BE2C (cell line): ENCODE results near the gene MAST2.

Experiments used
- DNase-seq: peaks from one replicate; pipeline ENCODE4 v3.0.0-alpha.2; 2020
- H3K27me3 ChIP-seq: fragments of 250-450 bp; sonication (Bioruptor Pico); 2 replicates; pipeline ENCODE4 v1.5.1; 2020; ENCODE audit warnings: mild to moderate bottlenecking
- H3K36me3 ChIP-seq: fragments of 250-450 bp; sonication (Bioruptor Pico); 2 replicates; pipeline ENCODE4 v1.5.1; 2020; ENCODE audit warnings: mild to moderate bottlenecking
- H3K4me1 ChIP-seq: fragments of 250-450 bp; sonication (Bioruptor Pico); 2 replicates; pipeline ENCODE4 v1.5.1; 2020
- H3K4me3 ChIP-seq: 2 replicates; pipeline ENCODE4 v1.5.1; 2011; ENCODE audit warnings: low read depth, low read length
- H3K9me3 ChIP-seq: fragments of 250-450 bp; sonication (Bioruptor Pico); 2 replicates; pipeline ENCODE4 v1.5.1; 2020
- TF ChIP-seq, protein P1 (sequence below): IDR thresholded peaks from 2 replicates; pipeline ENCODE4 v1.5.1; 2012; ENCODE audit warnings: mild to moderate bottlenecking, low read depth, low read length

Gene MAST2

DNA sequence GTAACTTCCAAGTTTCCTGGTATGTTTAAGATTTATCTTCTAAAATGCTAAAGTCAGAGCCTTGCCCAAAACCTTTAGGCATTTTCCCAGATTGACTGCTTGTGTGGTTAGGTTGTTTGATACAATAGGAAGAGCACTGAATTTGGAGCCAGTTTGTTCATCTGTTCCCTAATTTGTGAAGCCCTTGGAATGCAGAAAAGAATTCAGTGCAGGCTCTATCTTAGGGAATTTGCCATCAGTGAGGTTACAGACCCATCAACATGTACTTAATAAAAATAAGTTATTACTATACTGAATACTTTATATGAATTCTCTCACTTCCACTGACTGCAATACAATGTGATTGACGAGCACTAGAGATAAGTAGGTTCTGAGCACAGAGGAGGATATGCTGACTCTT is 208.8 kb downstream of the MAST2 start:
- Histone ChIP-seq H3K27me3 (no peaks in the 10 kb centered on the region), H3K9me3 (no peaks in the 10 kb centered on the region), H3K36me3 (no peaks in the 10 kb centered on the region), H3K4me3 (no peak overlapping the region), H3K4me1 (no peaks in the 10 kb centered on the region)
- TF ChIP-seq, protein P1, sequence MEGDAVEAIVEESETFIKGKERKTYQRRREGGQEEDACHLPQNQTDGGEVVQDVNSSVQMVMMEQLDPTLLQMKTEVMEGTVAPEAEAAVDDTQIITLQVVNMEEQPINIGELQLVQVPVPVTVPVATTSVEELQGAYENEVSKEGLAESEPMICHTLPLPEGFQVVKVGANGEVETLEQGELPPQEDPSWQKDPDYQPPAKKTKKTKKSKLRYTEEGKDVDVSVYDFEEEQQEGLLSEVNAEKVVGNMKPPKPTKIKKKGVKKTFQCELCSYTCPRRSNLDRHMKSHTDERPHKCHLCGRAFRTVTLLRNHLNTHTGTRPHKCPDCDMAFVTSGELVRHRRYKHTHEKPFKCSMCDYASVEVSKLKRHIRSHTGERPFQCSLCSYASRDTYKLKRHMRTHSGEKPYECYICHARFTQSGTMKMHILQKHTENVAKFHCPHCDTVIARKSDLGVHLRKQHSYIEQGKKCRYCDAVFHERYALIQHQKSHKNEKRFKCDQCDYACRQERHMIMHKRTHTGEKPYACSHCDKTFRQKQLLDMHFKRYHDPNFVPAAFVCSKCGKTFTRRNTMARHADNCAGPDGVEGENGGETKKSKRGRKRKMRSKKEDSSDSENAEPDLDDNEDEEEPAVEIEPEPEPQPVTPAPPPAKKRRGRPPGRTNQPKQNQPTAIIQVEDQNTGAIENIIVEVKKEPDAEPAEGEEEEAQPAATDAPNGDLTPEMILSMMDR: no peak
- DNase-seq: no peak

DNA sequence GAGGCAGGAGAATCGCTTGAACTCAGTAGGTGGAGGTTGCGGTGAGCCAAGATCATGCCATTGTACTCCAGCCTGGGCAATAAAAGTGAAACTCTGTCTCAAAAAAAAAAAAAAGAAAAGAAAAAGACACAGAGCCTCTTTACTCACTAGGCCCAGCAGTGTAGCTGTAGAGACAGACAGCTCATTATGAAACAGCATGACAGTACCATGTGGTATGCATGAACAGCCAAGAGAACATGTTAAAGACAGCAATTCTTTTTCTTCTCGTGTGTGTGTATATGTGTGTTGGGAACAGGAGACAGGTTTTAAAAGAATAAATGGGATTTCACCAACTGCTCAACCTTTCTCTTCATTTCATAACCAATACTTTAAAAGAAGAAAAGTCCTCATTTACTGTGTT is 210.2 kb downstream of the MAST2 start:
- TF ChIP-seq, protein P1: no peak
- Histone ChIP-seq H3K36me3 (no peaks in the 10 kb centered on the region), H3K4me3 (no peak overlapping the region), H3K9me3 (no peaks in the 10 kb centered on the region), H3K4me1 (no peaks in the 10 kb centered on the region), H3K27me3 (no peaks in the 10 kb centered on the region)
- no peak for DNase-seq

DNA sequence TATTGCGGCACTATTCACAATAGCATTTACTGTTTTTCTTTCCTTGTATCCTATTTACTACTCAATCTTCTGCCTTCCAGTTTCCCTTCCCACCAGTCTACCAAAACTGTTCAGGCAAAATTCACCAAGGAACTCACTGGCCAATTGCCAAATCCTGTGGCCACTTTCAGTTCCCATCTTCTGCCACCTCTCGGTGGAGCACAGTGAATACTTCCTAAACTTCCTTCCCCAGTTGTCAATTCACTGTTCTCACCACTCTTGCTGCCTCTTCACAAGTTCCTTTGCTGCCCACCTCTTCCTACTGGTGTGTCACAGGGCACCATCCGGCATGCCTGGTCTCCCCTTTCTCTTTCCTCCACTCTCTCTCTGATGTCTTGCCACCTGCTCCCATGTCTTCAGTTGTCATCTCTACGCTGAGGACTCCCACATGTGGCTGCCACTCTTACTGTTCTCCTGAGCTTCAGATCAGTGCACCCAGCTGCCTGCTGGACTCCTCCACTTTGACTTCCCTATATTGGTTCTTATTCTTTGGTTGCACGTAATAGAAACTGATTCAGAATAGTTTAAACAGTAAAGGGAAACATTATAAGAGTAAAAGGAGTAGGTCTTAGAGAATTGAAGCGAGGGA is 214.6 kb downstream of the MAST2 start:
- no peaks in the 10 kb centered on the region for H3K27me3 ChIP-seq
- no peaks in the 10 kb centered on the region for H3K9me3 ChIP-seq
- H3K4me3 ChIP-seq: no peak overlapping the region
- DNase-seq: no peak
- TF ChIP-seq, protein P1: no peak
- H3K36me3 ChIP-seq: no peaks in the 10 kb centered on the region
- H3K4me1 ChIP-seq: no peaks in the 10 kb centered on the region

DNA sequence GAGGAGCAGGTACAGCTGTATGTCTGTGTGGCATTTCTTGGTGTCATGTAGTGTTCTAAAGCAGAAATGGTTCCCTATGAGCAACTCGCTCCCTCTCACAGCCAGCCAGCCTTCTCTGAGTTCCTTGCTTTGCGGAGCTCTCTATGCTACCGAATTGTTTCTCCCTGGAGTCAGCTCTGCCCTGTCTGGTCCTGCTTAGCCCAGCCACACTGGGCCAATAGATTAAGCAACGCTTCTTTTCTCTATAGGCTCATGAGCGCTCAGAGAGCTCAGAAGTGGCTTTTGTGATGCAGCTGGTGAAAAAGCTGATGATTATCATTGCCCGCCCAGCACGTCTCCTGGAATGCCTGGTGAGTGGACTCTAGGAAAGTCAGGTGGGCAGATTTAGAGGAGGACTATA is 215.9 kb downstream of the MAST2 start:
- Histone ChIP-seq H3K4me1 (no peaks in the 10 kb centered on the region), H3K9me3 (no peaks in the 10 kb centered on the region), H3K36me3 (no peaks in the 10 kb centered on the region), H3K27me3 (no peaks in the 10 kb centered on the region), H3K4me3 (no peak overlapping the region)
- DNase-seq: no peak
- TF ChIP-seq, protein P1: no peak

DNA sequence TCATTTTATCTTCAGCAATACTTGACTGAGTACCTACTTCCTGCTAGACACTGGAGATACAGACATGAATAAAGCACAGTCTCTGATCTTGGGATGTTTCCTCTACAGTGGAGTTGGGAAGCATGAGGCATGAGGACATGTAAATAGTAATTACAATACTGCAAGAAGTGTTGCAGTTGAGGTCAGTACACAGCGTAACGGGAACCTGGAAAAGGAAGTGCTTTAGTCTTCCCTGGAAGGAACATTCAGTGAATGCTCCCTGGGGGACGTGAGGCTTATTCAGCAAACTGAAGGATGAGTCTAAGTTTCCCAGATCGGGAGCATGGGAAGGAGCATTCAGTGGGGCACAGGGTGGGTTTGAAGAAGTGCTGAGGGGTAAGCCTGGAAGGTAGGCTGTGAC is 216.6 kb downstream of the MAST2 start:
- Histone ChIP-seq H3K36me3 (no peaks in the 10 kb centered on the region), H3K9me3 (no peaks in the 10 kb centered on the region), H3K4me3 (no peak overlapping the region), H3K27me3 (no peaks in the 10 kb centered on the region), H3K4me1 (no peaks in the 10 kb centered on the region)
- DNase-seq: no peak
- TF ChIP-seq, protein P1: no peak

DNA sequence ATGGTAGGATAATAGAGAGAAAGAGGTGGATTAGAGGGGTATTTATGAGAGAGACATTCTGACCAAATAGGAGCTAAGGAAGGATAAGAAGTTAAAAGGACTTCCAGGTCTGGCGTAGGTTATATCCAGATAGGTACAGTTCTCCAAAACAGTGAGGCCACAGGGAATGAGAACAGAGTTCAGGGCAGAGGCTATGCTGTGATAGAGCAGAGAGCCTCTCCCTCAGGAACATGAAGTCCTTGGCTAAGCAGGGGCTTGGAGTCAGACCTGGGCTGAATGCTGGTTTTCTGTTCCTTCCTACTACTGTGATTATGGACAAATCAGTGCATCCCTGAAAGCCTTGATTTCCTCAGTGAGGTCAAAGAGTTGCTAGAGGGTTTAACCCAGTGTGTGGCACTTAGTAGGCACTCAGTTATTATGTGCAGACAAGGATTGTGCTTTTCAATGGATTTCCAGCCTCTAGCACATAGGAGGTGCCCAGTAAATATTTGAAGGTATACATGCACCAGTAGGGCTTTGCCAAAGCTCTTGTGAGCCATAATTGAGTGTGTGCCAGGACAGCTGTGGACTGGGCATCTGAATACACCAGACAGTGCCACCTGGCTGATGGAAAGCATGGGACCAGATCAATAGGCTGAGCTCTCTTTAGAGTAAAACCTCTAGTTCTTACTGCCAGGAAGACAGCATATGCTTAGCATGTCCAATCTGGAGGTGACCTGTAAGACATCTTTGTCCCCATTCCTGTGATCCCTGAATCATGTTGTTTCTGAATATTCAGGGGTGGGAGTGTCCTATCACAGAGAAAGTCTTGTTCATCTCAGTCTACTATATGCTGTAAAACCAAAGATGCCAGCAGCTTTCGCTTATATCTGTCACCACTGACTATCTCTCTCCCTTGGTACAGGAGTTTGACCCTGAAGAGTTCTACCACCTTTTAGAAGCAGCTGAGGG is 217.9 kb downstream of the MAST2 start:
- Histone ChIP-seq H3K4me3 (no peak overlapping the region), H3K27me3 (no peaks in the 10 kb centered on the region), H3K36me3 (no peaks in the 10 kb centered on the region), H3K9me3 (no peaks in the 10 kb centered on the region), H3K4me1 (no peaks in the 10 kb centered on the region)
- TF ChIP-seq, protein P1: no peak
- no peak for DNase-seq
